Measurements from ENCODE around the gene SH3RF3.

Gene SH3RF3

DNA sequence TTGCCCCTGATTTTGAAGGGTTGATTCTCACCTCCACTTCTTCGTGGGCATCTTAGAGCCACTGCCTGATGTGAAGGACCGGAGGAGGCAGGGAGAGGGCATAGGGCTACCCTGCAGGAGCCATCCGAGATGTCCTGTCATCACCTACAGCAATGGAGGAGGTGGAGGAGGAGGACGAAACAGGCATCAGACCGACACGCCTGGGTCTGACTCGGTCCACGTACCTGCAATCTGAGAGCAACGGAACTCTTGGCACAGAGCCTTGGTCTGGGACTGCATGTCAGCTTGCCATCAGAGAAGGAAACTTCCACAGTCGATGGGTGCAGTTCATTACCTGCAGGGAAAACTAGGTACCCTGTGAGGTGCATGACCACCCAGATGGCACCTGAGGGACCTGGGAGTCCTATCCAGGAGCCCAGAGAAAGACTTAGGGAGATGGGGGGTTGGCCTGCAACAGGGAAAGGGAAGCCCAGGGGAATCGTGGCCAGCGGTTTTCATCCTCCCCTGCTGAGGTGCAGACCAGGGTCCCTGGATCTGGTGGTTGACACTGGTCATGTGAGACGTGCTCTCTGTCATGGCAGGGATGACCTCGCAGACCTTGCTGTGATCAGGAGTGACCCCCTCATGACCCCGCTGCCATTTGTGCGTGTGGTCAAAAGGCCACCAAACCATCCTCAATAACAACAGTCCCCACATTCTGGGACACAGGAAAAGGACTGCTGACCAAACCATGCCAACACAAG, 293.9 kb downstream of the SH3RF3 start:
- H3K4me3 ChIP-seq, result no peak overlapping the region
- H3K27ac ChIP-seq, result no peak overlapping the region
- DNase-seq (ENCODE audit: low spot score), result no peak
- TF ChIP-seq, protein P1, sequence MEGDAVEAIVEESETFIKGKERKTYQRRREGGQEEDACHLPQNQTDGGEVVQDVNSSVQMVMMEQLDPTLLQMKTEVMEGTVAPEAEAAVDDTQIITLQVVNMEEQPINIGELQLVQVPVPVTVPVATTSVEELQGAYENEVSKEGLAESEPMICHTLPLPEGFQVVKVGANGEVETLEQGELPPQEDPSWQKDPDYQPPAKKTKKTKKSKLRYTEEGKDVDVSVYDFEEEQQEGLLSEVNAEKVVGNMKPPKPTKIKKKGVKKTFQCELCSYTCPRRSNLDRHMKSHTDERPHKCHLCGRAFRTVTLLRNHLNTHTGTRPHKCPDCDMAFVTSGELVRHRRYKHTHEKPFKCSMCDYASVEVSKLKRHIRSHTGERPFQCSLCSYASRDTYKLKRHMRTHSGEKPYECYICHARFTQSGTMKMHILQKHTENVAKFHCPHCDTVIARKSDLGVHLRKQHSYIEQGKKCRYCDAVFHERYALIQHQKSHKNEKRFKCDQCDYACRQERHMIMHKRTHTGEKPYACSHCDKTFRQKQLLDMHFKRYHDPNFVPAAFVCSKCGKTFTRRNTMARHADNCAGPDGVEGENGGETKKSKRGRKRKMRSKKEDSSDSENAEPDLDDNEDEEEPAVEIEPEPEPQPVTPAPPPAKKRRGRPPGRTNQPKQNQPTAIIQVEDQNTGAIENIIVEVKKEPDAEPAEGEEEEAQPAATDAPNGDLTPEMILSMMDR (IDR thresholded peaks at IDR 0.05), result no peak

DNA sequence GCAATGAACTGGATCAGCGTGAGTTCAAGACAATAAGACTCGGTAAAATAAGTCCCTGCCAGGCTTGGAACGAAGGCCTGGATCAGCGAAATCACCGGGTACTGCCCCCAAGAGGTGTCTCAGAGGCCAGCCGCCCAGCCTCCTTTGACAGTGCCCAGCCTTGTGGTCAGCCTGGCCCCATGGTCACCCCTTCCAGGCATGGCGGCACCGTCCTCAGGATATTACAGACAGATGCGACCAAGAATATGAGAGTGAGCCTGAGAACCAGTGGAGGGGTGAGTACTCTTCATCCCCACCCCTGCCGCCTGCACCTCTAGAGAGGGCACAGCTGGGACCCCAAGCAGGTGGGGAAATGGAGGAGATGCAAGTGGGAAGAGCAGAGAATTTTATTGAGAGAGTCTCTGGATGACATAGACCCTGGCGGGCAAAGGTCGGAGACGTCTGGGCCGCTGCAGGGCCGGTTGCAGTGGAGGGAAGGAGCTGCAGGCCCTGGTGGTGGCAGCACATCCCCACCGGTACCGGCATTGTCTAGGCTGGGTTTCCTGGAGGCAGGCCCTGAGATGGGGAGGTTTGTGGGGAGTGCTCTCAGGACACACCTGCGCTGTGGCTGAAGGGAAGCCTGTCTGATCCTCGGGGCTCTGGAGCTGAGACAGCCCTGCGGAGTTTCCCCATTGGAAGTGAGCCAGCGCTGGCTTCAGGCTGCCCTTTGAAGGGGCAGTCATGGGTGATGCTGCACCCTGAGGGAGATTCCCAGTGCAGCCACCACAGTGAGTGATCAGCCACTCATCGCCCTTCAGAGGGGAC, 294.8 kb downstream of the SH3RF3 start:
- TF ChIP-seq, protein P1 (IDR thresholded peaks at IDR 0.05), result no peak
- no peak for DNase-seq (ENCODE audit: low spot score)
- Histone ChIP-seq H3K27ac (no peak overlapping the region), H3K4me3 (no peak overlapping the region)

DNA sequence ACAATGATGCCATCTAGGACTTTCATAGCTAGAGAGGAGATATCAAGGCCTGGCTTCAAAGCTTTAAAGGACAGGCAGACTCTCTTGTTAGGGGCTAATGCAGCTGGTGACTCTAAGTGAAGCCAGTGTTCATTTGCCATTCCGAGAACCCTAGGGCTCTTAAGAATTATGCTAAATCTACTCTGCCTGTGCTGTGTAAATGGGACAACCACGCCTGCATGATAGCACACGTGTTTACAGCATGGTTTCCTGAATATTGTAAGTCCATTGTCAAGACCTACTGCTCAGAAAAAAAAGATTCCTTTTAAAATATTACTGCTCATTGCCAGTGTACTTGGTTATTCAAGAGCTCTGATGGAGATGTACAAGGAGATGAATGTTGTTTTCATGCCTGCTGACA, 296.4 kb downstream of the SH3RF3 start:
- Histone ChIP-seq H3K4me3 (no peak overlapping the region), H3K27ac (no peak overlapping the region)
- TF ChIP-seq, protein P1 (IDR thresholded peaks at IDR 0.05), result no peak
- DNase-seq (ENCODE audit: low spot score), result no peak

DNA sequence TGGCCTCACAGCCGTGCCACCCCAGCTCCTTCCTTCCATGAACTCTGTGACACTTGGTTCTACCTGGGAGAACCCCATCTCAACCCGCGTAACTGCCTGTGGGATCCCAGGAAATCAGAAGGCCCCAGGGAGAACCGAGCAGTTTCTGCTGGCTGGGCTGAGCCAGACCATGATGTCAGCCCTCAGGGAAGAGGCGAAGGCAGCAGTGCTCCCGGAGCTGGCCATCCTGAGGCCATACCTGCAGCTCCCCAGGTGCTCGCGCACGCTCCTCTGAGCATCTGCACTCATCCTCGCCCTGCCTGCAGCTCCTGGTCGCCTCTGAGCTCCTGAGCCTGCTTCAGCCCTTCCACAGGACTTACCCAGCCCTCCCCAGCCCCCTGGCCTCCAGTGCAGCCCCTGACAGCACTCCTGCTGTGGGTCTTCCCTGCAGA, 298.7 kb downstream of the SH3RF3 start:
- no peak for DNase-seq (ENCODE audit: low spot score)
- TF ChIP-seq, protein P1 (IDR thresholded peaks at IDR 0.05), result no peak
- Histone ChIP-seq H3K27ac (no peak overlapping the region), H3K4me3 (no peak overlapping the region)

DNA sequence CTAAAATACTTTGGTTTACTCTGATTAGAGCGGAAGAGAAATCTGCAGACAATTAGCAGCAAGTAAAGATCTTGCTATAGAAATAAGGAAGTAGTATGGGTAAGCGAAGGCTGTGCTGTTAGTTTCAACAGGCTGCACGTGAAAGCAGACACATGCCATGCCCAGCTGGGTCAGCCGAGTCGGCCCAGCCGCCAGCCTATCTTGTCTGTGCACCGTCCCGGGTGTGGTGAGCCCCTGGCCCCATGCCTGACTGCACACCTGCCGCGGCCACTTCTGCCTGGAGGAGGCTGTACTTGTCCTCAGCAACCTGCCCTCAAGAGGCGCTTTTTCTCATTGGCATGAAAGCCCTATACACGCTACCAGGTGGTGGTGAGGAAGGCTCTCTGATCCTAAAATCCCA, 299.3 kb downstream of the SH3RF3 start:
- TF ChIP-seq, protein P1 (IDR thresholded peaks at IDR 0.05), result no peak
- H3K4me3 ChIP-seq, result no peak overlapping the region
- H3K27ac ChIP-seq, result no peak overlapping the region
- no peak for DNase-seq (ENCODE audit: low spot score)

DNA sequence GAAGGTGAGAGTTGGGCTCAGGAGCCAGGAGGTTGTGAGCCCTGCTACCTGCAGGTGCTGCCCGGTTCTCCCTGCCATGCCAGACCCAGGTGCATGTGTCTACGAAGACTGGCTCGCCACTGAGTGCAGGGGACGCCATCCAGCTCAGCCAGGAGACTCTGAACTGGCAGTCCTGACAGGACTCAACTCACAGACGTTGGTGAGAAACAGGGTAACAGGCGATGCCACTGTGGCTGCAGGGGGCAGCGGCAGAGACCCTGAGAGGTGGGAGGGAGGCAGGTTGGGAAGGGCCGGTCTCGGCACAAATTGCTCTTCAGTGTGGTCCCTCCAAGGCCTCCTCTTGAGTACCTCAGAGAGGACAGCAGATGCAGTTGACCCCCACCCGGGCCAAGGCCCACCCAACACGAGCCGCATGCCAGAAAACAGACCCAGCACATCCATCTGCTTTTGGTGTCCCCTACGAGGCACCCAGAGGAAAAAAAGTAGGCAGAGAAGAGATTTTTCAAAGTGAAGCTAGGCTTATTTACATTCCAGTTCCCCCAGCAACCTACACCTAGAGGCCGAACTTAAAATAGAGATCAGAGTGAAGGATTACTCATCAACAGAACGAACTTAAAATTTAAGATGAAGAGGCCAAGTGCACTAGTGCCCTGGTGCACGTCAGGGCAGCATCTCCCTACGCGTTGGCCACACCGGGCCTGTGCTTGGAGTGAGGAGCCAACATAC, 300.0 kb downstream of the SH3RF3 start:
- Histone ChIP-seq H3K27ac (no peak overlapping the region), H3K4me3 (no peak overlapping the region)
- DNase-seq (ENCODE audit: low spot score), result no peak
- TF ChIP-seq, protein P1 (IDR thresholded peaks at IDR 0.05), result no peak
